Psoas muscle (tissue), 8 donors: ENCODE data around the gene SPC24. TPM values are rescaled to one million over a fixed set of nuclear protein-coding genes. Genes with fewer than 3 reads are reported as not detected.

Source experiments
- ATAC-seq, 4 donors: fragments of 200-7000 bp; cut with Tn5 transposase; one replicate each; pipeline ENCODE4 v1.9.1; 2020; ENCODE audit warnings: moderate library complexity in 3 of 4, mild to moderate bottlenecking in 2 of 4
- DNase-seq, 2 donors: peaks; one replicate each; pipeline ENCODE4 v3.0.0-alpha.2; 2020
- H3K27ac ChIP-seq: fragments of 200-600 bp; one replicate; pipeline ENCODE4 v1.8.0; 2022
- H3K27me3 ChIP-seq, 3 donors: fragments of 200-600 bp in 1 of 3; one replicate each; pipeline versions ENCODE4 v1.6.1 to v1.8.0; 2013 to 2022; ENCODE audit warnings: low read length in 2 of 3, mild to moderate bottlenecking in 2 of 3, moderate library complexity in 1 of 3; ENCODE audit not compliant: insufficient read depth in 3 of 3
- H3K36me3 ChIP-seq, 2 donors: fragments of 200-600 bp in 1 of 2; one replicate each; pipeline versions ENCODE4 v1.6.1 to v1.8.0; 2013 to 2022; ENCODE audit warnings: low read depth in 1 of 2, mild to moderate bottlenecking in 1 of 2, moderate library complexity in 1 of 2; ENCODE audit not compliant: insufficient read depth in 1 of 2
- H3K4me1 ChIP-seq: fragments of 200-600 bp; one replicate; pipeline ENCODE4 v1.8.0; 2022
- H3K4me3 ChIP-seq: fragments of 200-600 bp; one replicate; pipeline ENCODE4 v1.8.0; 2022; ENCODE audit warnings: mild to moderate bottlenecking
- H3K9me3 ChIP-seq: fragments of 200-600 bp; one replicate; pipeline ENCODE4 v1.8.0; 2022
- CTCF ChIP-seq: fragments of 200-600 bp; IDR thresholded peaks from one replicate; pipeline ENCODE4 v1.8.0; 2022; ENCODE audit warnings: antibody characterized with exemption
- WGBS, 3 donors: extraction: QIAGEN DNeasy Blood & Tissue Kit; methylation state at CpG; one replicate each; pipeline versions ENCODE4 v1.1.6 to v1.1.7; 2013; 5-methylcytosine and 5-hydroxymethylcytosine counted together
- intact Hi-C, 2 donors: fragments of 100-400 bp; cut with DNase I; formaldehyde crosslinking; loops; one replicate each; pipeline versions ENCODE4 v1.11.0 to v1.14.2; 2022
- polyA plus RNA-seq, 3 donors: library from polyadenylated mRNA; stranded (reverse); fragments of 200-250 nt; gene quantifications; one replicate each; pipeline ENCODE4 v1.2.3, GENCODE V29; 2013
- total RNA-seq, 4 donors: library from RNA; stranded (reverse); fragmentation: NEBNext Ultra II Directional in 2 of 4; extraction: Animal tissue kit (Norgen Biotek cat#: 25700) in 2 of 4; gene quantifications; one replicate each; pipeline versions ENCODE4 v1.2.1 to v1.2.4, GENCODE V29; 2021 to 2023
- donor health status: healthy with polysubstance abuse.
- donor health status: DM: no; HTN: no; CAD: no; lungs with moderate emphysema.
- donor health status: Bipolar disorder and iron deficiency.
- donor health status: healthy.
- donor health status: DM: yes; HTN: yes; CAD: no.
- donor health status: DM: no; HTN: no; CAD: no.
- donor health status: DM: no; HTN: no; CAD: no.
- donor health status: DM: yes; HTN: yes; CAD: no.

Gene SPC24
- total and polyA plus RNA-seq, 7 donors: 0.14 to 1.7 (median 0.55) TPM

DNA sequence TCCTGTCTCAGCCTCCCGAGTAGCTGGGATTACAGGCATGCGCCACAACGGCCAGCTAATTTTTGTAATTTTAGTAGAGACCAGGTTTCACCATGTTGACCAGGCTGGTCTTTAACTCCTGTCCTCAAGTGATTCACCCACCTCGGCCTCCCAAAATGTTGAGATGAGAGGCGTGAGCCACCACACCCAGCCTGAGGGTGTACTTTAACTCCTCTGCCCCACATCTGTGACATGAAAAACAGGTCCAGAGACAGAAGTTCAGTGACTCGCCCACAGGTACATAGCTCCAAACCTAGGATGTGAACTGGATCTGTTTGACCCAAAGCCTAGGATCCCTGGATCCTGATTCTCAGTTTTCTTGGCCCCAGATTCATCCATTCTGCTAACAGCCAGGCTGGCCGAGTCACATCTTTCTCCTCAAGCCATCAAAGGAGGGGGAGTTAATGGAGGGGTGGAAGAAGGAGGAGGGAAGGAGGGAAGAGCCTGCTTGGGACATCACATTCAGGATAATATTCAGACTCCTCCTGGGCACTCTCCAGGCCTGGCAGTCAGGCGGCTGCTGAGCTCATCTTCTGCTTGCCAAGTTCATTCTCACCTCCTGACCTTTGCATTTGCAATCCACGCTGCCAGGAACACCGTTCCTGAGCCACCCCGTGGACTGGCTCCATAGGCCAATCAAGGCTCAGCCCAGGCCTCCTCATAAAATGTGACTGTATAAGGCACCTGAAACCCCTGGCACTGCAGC lies 3.1 kb downstream of the SPC24 start:
- Histone ChIP-seq H3K36me3 (no peaks in the 10 kb centered on the region), H3K27ac (peak overlapping the region; percentile 72), H3K4me3 (no peak overlapping the region), H3K27me3 (no peaks in the 10 kb centered on the region), H3K9me3 (no peaks in the 10 kb centered on the region), H3K4me1 (peaks cover 23% of the 10 kb centered on the region)
- ATAC-seq (peak; percentile 53 to 81 (median 76)), DNase-seq (peak; percentile 82 to 90)
- WGBS, 3 donors: 43 to 56% (median 51%) methylated on average over 11 of the region's 11 CpGs
- intact Hi-C loops: no loop called here
- TF ChIP-seq CTCF: no peak

- Histone ChIP-seq H3K4me1 (peaks cover 20% of the 10 kb centered on the region), H3K27ac (peak overlapping the region; percentile 72), H3K4me3 (no peak overlapping the region), H3K36me3 (no peaks in the 10 kb centered on the region), H3K9me3 (no peaks in the 10 kb centered on the region), H3K27me3 (no peaks in the 10 kb centered on the region)
- no peak for ATAC-seq
- no peak for TF ChIP-seq CTCF
- WGBS, 3 donors: 52 to 71% (median 58%) methylated on average over 7 of the region's 7 CpGs
- intact Hi-C loops: no loop called here
- DNase-seq: no peak
Measured at GRCh38 chr19:11151181-11151580, 4.4 kb downstream of the SPC24 start.

- ATAC-seq (no peak), DNase-seq (no peak)
- intact Hi-C loops: no loop called here
- Histone ChIP-seq H3K27ac (no peak overlapping the region), H3K27me3 (no peaks in the 10 kb centered on the region), H3K4me1 (peaks cover 23% of the 10 kb centered on the region), H3K4me3 (no peak overlapping the region), H3K36me3 (no peaks in the 10 kb centered on the region), H3K9me3 (no peaks in the 10 kb centered on the region)
- WGBS, 3 donors: 74 to 81% (median 76%) methylated on average over 14 of the region's 14 CpGs
- no peak for TF ChIP-seq CTCF
Measured at GRCh38 chr19:11148001-11148400, 7.6 kb downstream of the SPC24 start.

GRCh38 chr19:11145536-11145924 lies 10.1 kb downstream of the SPC24 start:
- no peaks in the 10 kb centered on the region for H3K27me3 ChIP-seq
- no peaks in the 10 kb centered on the region for H3K9me3 ChIP-seq
- H3K4me1 ChIP-seq: peaks cover 26% of the 10 kb centered on the region
- intact Hi-C loops: no loop called here
- H3K27ac ChIP-seq: no peak overlapping the region
- no peak overlapping the region for H3K4me3 ChIP-seq
- no peaks in the 10 kb centered on the region for H3K36me3 ChIP-seq
- ATAC-seq (no peak), DNase-seq (no peak)
- TF ChIP-seq CTCF: no peak
- WGBS, 3 donors: 92 to 97% (median 96%) methylated on average over 3 of the region's 3 CpGs
